IPS DF 6.9 (cell line): Measurements from ENCODE around the gene TEX29.

Experiments
- DNase-seq: peaks from one replicate; pipeline ENCODE4 v3.0.0-alpha.2; 2013; ENCODE audit warnings: low read depth, low spot score
- H3K27ac ChIP-seq: one replicate; pipeline ENCODE4 v1.5.1; 2013; ENCODE audit warnings: low read length, control low read depth
- H3K27me3 ChIP-seq: 2 replicates; pipeline ENCODE4 v1.6.1; 2013; ENCODE audit warnings: mild to moderate bottlenecking, low read length; ENCODE audit not compliant: control insufficient read depth, insufficient read depth
- H3K36me3 ChIP-seq: 2 replicates; pipeline ENCODE4 v1.6.1; 2013; ENCODE audit warnings: low read length; ENCODE audit not compliant: control insufficient read depth, insufficient read depth
- H3K4me1 ChIP-seq: 2 replicates; pipeline ENCODE4 v1.6.1; 2013; ENCODE audit warnings: low read length; ENCODE audit not compliant: control insufficient read depth, insufficient read depth
- H3K4me3 ChIP-seq: 2 replicates; pipeline ENCODE4 v1.5.1; 2013; ENCODE audit warnings: mild to moderate bottlenecking, low read length
- H3K9me3 ChIP-seq: 2 replicates; pipeline ENCODE4 v1.6.1; 2013; ENCODE audit warnings: low read length, inconsistent platforms; ENCODE audit not compliant: control insufficient read depth, insufficient read depth
- WGBS: extraction: QIAGEN DNeasy Blood & Tissue Kit; methylation state at CpG from one replicate; pipeline ENCODE4 v1.1.7; 2013; ENCODE audit warnings: mixed read lengths, missing lambda C conversion rate; ENCODE audit not compliant: insufficient read length, insufficient coverage; 5-methylcytosine and 5-hydroxymethylcytosine counted together

TEX29 gene

GRCh38 chr13:111312944-111313590, 7.4 kb upstream of the TEX29 start:
- Histone ChIP-seq H3K36me3 (no peaks in the 10 kb centered on the region), H3K27ac (no peak overlapping the region), H3K27me3 (no peaks in the 10 kb centered on the region), H3K9me3 (no peaks in the 10 kb centered on the region), H3K4me1 (no peaks in the 10 kb centered on the region), H3K4me3 (no peak overlapping the region)
- no peak for DNase-seq
- no CpG with 5 or more reads among the region's 17 CpGs for WGBS

- H3K27me3 ChIP-seq: no peaks in the 10 kb centered on the region
- no peak overlapping the region for H3K4me3 ChIP-seq
- no peak overlapping the region for H3K27ac ChIP-seq
- no peaks in the 10 kb centered on the region for H3K36me3 ChIP-seq
- no peak for DNase-seq
- no peaks in the 10 kb centered on the region for H3K9me3 ChIP-seq
- no peaks in the 10 kb centered on the region for H3K4me1 ChIP-seq
- WGBS: no CpG with 5 or more reads among the region's 14 CpGs
These were observed 6.5 kb upstream of the TEX29 start for GRCh38 chr13:111313911-111314425.

- no CpG with 5 or more reads among the region's 6 CpGs for WGBS
- no peaks in the 10 kb centered on the region for H3K36me3 ChIP-seq
These were observed 5.6 kb upstream of the TEX29 start for GRCh38 chr13:111314852-111315251.

GRCh38 chr13:111315347-111315995, 5.0 kb upstream of the TEX29 start:
- H3K4me3 ChIP-seq: no peak overlapping the region
- no peaks in the 10 kb centered on the region for H3K36me3 ChIP-seq
- H3K27me3 ChIP-seq: no peaks in the 10 kb centered on the region
- no peak for DNase-seq
- H3K9me3 ChIP-seq: no peaks in the 10 kb centered on the region
- no peak overlapping the region for H3K27ac ChIP-seq
- no peaks in the 10 kb centered on the region for H3K4me1 ChIP-seq
- WGBS: no CpG with 5 or more reads among the region's 15 CpGs

More at GRCh38 chr13:111314852-111315251, 5.6 kb upstream of the TEX29 start:
- DNase-seq: no peak
- H3K4me1 ChIP-seq: no peaks in the 10 kb centered on the region
- no peak overlapping the region for H3K4me3 ChIP-seq
- no peaks in the 10 kb centered on the region for H3K27me3 ChIP-seq
- H3K27ac ChIP-seq: no peak overlapping the region
- H3K9me3 ChIP-seq: no peaks in the 10 kb centered on the region

- Histone ChIP-seq H3K4me3 (no peak overlapping the region; the same call in 1 of the 2 replicates), H3K4me1 (no peaks in the 10 kb centered on the region), H3K27ac (no peak overlapping the region), H3K9me3 (no peaks in the 10 kb centered on the region), H3K36me3 (no peaks in the 10 kb centered on the region), H3K27me3 (no peaks in the 10 kb centered on the region)
- no peak for DNase-seq
- WGBS: no CpG with 5 or more reads among the region's 12 CpGs
These were observed 4.2 kb upstream of the TEX29 start for GRCh38 chr13:111316161-111316730.

- no CpG with 5 or more reads among the region's 14 CpGs for WGBS
- Histone ChIP-seq H3K4me1 (no peaks in the 10 kb centered on the region), H3K4me3 (no peak overlapping the region), H3K36me3 (no peaks in the 10 kb centered on the region), H3K27me3 (no peaks in the 10 kb centered on the region), H3K27ac (no peak overlapping the region), H3K9me3 (no peaks in the 10 kb centered on the region)
- DNase-seq: no peak
These were observed 3.3 kb upstream of the TEX29 start for GRCh38 chr13:111317042-111317550.

- no CpG with 5 or more reads among the region's 29 CpGs for WGBS
- Histone ChIP-seq H3K9me3 (no peaks in the 10 kb centered on the region), H3K4me3 (no peak overlapping the region), H3K4me1 (no peaks in the 10 kb centered on the region), H3K36me3 (no peaks in the 10 kb centered on the region), H3K27me3 (no peaks in the 10 kb centered on the region), H3K27ac (no peak overlapping the region)
- DNase-seq: no peak
These were observed 2.7 kb upstream of the TEX29 start for GRCh38 chr13:111317571-111318345.

GRCh38 chr13:111318386-111318785, 2.1 kb upstream of the TEX29 start:
- WGBS: no CpG with 5 or more reads among the region's 13 CpGs
- Histone ChIP-seq H3K27ac (no peak overlapping the region), H3K36me3 (no peaks in the 10 kb centered on the region), H3K4me3 (no peak overlapping the region), H3K4me1 (no peaks in the 10 kb centered on the region), H3K27me3 (no peaks in the 10 kb centered on the region), H3K9me3 (no peaks in the 10 kb centered on the region)
- DNase-seq: no peak

GRCh38 chr13:111319521-111319920, 921 bp upstream of the TEX29 start:
- no peak overlapping the region for H3K27ac ChIP-seq
- WGBS: no CpG with 5 or more reads among the region's 12 CpGs
- no peaks in the 10 kb centered on the region for H3K36me3 ChIP-seq
- DNase-seq: no peak
- H3K27me3 ChIP-seq: no peaks in the 10 kb centered on the region
- H3K4me3 ChIP-seq: no peak overlapping the region
- H3K4me1 ChIP-seq: no peaks in the 10 kb centered on the region
- H3K9me3 ChIP-seq: no peaks in the 10 kb centered on the region
